Measurements from ENCODE around the gene KHDC1. TPM values are rescaled to one million over a fixed set of nuclear protein-coding genes. Genes with fewer than 3 reads are reported as not detected.

The KHDC1 gene
- total RNA-seq, 1 experiment from 2014 or later, result 7.7 TPM

DNA sequence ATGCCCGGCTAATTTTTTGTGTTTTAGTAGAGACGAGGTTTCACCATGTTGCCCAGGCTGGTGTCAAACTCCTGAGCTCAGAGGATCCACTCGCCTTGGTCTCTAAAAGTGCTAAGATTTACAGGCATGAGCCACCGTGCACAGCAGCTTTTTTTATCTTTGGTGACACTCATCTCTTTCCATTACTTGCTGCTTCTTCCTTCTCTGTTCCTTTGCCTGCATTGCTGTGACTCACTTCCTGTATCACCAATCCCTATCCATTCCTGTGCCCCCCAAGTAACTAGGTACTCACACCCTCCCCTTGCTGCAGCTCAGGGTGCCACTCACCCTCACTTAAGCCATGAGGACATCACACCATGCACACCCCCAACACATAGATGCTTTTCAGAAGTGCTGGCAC, 62.3 kb downstream of the KHDC1 start:
- H3K9me3 ChIP-seq (ENCODE audit: control insufficient read depth, low read depth, low read length), result no peaks in the 10 kb centered on the region
- H3K27me3 ChIP-seq (ENCODE audit: insufficient read depth, low read length), result no peaks in the 10 kb centered on the region
- no peaks in the 10 kb centered on the region for H4K20me1 ChIP-seq (ENCODE audit: control insufficient read depth, insufficient read depth, insufficient read length)
- H3K14ac ChIP-seq (ENCODE audit: insufficient read depth, low read length), result no peak overlapping the region
- no peak overlapping the region for H3K9ac ChIP-seq (ENCODE audit: extremely low read depth, insufficient read length, low read length)
- Mint-ChIP-seq H3K27me3 (ENCODE audit: low read depth) (no peaks in the 10 kb centered on the region), H3K27ac (no peak overlapping the region; a peak in 1 of 7 replicates), H3K36me3 (ENCODE audit: insufficient read depth in 1 of 3, low read depth in 3 of 3) (peaks cover 0 to 6% (median 0%) of the 10 kb centered on the region in 3 experiments; a peak in 2 of 7 replicates), H3K4me3 (no peak overlapping the region), H3K4me1 (peaks cover 21 to 27% of the 10 kb centered on the region in 2 experiments), H3K9me3 (peaks cover 4 to 5% of the 10 kb centered on the region in 2 experiments; a peak in 2 of 5 replicates)
- H2BK12ac ChIP-seq (ENCODE audit: insufficient read length, low read depth, low read length), result no peak overlapping the region
- H2AFZ ChIP-seq (ENCODE audit: low read length), result no peak overlapping the region
- H3K56ac ChIP-seq (ENCODE audit: insufficient read length, low read depth, low read length), result no peak overlapping the region
- no peak overlapping the region for H3K18ac ChIP-seq (ENCODE audit: insufficient read length, low read depth, low read length)
- no peak overlapping the region for H4K8ac ChIP-seq (replicated peaks; ENCODE audit: insufficient read length, low read depth, low read length)
- no peak overlapping the region for H3K27ac ChIP-seq (ENCODE audit: insufficient read length, low read depth, low read length)
- no peak overlapping the region for H3T11ph ChIP-seq (ENCODE audit: low read length)
- H2BK20ac ChIP-seq (ENCODE audit: low read depth, low read length, poor library complexity, severe bottlenecking), result no peak overlapping the region
- H3K23me2 ChIP-seq (ENCODE audit: insufficient read length, low read depth, low read length, poor library complexity, severe bottlenecking), result no peaks in the 10 kb centered on the region
- DNase-seq, result no peak
- no peak overlapping the region for H2BK5ac ChIP-seq (ENCODE audit: insufficient read length, low read length)
- H3K4me2 ChIP-seq (ENCODE audit: insufficient read depth, insufficient read length, low read length), result no peak overlapping the region
- no peak overlapping the region for H3K23ac ChIP-seq (ENCODE audit: insufficient read length, low read depth, low read length)
- H3K4me1 ChIP-seq (ENCODE audit: insufficient read depth, low read length), result peaks cover 6% of the 10 kb centered on the region
- H3K79me2 ChIP-seq (ENCODE audit: insufficient read depth, low read length), result 0 out of 2 replicates have a peak, but pooled peaks cover 2% of the 10 kb centered on the region
- no peak overlapping the region for H3K4ac ChIP-seq (ENCODE audit: low read depth, low read length)
- no peak overlapping the region for H4K91ac ChIP-seq (ENCODE audit: insufficient read length, low read depth, low read length)
- H2BK120ac ChIP-seq (ENCODE audit: low read depth, low read length, poor library complexity, severe bottlenecking), result no peak overlapping the region
- H2AK5ac ChIP-seq (ENCODE audit: insufficient read length, low read length), result no peak overlapping the region
- H2BK15ac ChIP-seq (ENCODE audit: low read depth, low read length), result no peak overlapping the region
- no CpG with 5 or more reads among the region's 4 CpGs for WGBS (ENCODE audit: extremely low coverage, insufficient read length, low lambda C conversion rate)
- H4K5ac ChIP-seq (ENCODE audit: insufficient read length, low read depth, low read length), result no peak overlapping the region
- H3K79me1 ChIP-seq (ENCODE audit: insufficient read depth, low read depth, low read length, poor library complexity, severe bottlenecking), result no peaks in the 10 kb centered on the region
- TF ChIP-seq, protein P1, sequence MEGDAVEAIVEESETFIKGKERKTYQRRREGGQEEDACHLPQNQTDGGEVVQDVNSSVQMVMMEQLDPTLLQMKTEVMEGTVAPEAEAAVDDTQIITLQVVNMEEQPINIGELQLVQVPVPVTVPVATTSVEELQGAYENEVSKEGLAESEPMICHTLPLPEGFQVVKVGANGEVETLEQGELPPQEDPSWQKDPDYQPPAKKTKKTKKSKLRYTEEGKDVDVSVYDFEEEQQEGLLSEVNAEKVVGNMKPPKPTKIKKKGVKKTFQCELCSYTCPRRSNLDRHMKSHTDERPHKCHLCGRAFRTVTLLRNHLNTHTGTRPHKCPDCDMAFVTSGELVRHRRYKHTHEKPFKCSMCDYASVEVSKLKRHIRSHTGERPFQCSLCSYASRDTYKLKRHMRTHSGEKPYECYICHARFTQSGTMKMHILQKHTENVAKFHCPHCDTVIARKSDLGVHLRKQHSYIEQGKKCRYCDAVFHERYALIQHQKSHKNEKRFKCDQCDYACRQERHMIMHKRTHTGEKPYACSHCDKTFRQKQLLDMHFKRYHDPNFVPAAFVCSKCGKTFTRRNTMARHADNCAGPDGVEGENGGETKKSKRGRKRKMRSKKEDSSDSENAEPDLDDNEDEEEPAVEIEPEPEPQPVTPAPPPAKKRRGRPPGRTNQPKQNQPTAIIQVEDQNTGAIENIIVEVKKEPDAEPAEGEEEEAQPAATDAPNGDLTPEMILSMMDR (conservative IDR thresholded peaks at IDR 0.05), result no peak
